ENCODE measurements around the gene ZNF74.
"Not testable (repeated sequence)": the region's sequence is repeated elsewhere in the genome, so short reads cannot be mapped to it uniquely, and the experiment has no call there.

Gene ZNF74

DNA sequence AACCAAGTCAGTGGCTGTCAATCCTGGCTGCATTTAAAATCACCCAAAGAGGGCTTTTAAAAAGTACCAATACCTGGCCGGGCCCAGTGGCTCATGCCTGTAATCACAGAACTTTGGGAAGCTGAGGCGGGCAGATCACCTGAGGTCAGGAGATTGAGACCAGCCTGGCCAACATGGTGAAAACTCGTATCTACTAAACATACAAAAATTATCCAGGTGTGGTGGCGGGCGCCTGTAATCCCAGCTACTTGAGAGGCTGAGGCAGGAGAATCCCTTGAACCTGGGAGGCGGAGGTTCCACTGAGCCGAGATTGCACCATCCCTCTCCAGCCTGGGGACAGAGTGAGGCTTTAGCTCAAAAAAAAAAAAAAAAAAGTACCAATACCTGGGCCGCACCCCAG is 17.7 kb upstream of the ZNF74 start:
- not testable (repeated sequence) for DNase-seq (ENCODE audit: low read depth, low spot score)

DNA sequence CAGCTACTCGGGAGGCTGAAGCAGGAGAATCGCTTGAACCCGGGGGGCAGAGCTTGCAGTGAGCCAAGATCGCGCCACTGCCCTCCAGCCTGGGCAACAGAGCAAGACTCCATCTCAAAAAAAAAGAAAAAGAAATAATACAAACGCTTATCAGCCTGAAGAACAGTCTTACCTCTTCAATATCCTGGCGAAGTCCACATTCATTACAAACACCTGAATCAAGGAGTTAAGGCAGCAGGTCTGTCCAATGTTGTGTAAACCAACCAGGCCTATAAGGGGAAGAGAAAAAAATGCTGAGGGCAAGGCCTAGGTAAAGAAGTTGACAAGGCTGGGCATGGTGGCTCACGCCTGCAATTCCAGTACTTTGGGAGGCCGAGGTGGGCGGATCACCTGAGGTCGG is 17.0 kb upstream of the ZNF74 start:
- DNase-seq (ENCODE audit: low read depth, low spot score): not testable (repeated sequence)

DNA sequence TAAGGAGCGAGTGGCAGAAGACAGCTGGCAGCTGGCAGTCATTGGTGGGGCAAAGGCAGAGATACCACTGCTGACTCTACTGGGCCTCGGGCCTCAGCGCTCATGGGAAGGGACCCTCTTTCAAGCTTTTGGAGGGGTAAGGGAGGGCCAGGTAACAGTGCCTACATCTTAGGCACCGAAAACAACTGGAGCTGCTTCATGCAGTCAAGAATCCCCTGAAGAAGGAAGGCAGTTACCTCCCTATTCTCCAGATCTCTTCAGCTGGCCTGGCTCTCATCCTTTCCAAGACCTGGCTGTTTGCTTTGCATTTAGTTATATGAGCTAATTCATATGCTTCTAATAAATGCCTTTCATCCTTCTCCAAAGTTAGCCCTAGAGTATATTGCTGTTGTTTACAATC is 15.8 kb upstream of the ZNF74 start:
- no peak for DNase-seq (ENCODE audit: low read depth, low spot score)

DNA sequence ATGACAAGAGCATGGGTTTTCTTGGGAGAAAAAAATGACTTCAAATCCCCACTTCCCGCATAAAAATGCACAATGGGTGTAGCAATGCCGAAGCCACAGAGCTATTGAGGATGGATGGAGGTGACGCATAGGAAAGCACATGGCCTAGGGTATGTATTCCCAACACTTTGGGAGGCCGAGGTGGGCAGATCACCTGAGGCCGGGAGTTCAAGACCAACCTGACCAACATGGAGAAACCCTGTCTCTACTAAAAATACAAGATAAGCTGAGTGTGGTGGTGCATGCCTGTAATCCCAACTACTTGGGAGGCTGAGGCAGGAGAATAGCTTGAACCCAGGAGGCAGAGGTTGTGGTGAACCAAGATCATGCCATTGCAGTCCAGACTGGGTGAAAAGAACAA is 15.3 kb upstream of the ZNF74 start:
- not testable (repeated sequence) for DNase-seq (ENCODE audit: low read depth, low spot score)

DNA sequence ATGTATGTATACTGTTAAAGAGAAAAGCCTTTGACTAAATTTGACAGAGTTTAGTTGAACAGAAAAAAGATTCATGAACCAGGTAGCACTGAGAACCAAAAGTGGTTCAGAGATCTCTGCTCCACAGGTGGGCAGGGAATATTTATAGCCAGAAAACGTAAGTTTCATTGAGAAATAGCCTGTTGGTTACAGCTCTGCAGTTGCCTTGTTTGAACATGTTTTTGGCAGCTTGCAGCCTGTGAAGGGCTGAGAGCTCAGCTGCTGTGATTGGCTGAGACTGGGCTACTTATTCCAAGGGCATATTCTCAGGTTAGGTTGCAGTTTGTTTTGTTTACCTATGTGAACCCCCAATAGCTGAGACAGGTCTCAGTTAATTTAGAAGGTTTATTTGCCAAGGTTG is 13.5 kb upstream of the ZNF74 start:
- no peak for DNase-seq (ENCODE audit: low read depth, low spot score)

DNA sequence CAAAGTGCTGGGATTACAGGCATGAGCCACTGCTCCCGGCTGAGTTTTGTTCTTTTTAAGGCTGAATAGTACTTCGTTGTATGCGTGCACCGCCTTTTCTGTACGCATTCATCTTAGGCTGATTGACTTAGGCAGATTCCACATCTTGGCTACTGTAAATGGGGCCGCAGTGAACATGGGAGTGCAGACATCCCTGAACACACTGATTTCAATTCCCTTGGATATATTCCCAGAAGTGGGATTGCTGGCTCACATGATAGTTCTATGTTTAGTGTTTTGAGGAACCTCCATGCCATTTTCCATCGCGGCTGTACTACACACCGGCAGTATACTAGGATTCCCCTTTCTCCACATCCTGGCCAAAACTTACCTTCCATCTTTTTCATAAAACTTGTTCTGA is 10.4 kb upstream of the ZNF74 start:
- DNase-seq (ENCODE audit: low read depth, low spot score): no peak

DNA sequence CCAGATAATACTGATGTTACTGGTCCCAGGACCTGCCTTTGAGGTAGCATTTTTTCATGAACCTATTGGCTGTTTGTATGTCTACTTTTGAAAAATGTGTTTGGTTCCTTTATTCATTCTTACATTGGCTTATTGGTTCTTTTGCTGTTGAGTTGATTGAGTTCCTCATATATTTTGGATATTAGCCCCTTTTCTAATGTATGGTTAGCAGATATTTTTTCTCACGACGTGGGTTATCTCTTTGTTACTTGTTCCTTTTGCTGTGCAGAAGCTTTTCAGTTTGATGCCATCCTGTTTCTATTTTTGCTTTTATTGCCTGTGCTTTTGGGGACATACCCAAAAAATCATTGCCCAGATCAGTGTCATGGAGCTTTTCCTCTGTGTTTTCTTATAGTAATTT is 9.8 kb upstream of the ZNF74 start:
- DNase-seq (ENCODE audit: low read depth, low spot score): no peak

DNA sequence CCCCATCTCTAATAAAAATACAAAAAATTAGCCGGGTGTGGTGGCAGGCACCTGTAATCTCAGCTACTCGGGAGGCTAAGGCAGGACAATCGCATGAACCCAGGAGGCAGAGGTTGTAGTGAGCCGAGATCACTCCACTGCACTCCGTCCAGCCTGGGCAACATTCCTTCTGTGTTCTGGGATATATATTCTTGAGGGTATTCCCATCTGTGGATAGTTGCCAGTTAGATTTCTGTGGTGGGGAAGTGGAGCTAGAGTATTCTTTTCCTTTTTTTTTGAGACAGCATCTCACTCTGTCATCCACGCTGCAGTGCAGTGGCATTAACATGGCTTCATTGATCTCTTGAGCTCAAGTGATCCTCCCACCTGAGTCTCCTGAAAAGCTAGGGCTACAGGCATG is 9.1 kb upstream of the ZNF74 start:
- no peak for DNase-seq (ENCODE audit: low read depth, low spot score)

DNA sequence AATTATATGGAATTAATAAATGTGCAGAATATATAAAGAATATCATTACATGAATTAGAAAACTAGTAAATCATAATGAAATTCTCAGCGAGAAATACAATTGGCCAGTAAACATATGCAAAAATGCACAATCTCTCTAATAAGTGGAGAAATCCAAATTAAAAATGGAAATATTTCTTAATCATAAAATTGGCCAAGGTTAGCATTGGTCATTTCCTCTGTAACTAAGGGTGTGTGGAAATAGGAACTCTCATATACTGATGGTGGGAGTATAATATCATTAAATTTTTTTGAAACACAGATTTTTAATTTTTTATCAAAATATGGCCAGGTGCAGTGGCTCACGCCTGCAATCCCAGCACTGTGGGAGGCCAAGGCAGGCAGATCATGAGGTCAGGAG is 7.6 kb upstream of the ZNF74 start:
- DNase-seq (ENCODE audit: low read depth, low spot score): no peak

DNA sequence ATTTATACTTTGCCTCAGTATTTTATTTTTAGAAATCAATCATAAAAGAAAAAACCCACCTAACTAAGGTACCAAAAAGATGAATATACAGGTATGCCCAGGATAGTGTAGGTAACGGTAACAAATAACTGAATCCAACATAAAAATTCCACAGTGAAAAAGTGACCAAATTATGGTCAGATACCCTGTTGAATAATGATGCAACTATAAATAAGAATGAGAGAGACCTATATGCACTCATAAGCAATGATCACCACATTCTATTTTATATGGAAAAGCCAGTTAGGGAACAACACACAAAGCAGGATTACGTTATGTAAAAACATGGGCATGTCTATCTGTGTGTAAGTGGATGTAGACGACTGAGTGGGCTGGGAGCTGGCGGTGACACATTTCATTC is 7.0 kb upstream of the ZNF74 start:
- DNase-seq (ENCODE audit: low read depth, low spot score): no peak

DNA sequence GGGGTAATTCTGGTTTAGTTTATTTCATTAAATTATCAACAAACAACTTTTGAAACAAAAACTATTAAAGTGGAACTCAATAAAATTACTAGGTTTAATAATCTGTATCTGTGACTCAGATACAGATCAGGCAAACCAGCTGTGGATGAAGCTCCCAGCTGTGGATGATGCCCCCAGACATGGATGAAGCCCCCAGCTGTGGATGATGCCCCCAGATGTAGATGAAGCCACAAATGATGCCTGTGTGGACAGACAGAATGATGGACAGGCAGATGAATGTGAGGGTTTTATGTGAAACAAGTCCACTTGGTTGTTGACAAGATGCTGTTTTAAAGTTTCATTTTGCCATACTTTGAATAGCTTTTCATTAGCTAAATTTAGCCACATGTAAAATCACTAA is 5.8 kb upstream of the ZNF74 start:
- no peak for DNase-seq (ENCODE audit: low read depth, low spot score)

DNA sequence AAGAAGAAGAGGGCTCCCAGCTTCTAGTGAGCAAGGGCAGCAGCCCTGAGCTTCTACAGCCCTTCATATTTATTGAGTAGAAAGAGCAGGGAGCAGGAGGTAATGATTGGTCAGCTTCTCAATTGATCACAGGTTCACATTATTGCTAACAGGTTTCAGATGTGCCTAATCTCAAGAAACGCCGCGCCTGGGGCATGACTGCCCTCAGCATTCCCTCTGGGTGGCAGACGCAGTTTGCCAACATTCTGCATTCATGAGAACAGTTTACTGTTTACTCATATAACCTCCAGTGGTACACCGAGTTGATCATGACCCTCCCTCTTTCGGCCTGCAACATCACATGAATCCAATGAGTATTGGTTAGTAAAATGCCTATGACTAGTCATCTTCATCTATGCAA is 4.7 kb upstream of the ZNF74 start:
- DNase-seq (ENCODE audit: low read depth, low spot score): no peak

DNA sequence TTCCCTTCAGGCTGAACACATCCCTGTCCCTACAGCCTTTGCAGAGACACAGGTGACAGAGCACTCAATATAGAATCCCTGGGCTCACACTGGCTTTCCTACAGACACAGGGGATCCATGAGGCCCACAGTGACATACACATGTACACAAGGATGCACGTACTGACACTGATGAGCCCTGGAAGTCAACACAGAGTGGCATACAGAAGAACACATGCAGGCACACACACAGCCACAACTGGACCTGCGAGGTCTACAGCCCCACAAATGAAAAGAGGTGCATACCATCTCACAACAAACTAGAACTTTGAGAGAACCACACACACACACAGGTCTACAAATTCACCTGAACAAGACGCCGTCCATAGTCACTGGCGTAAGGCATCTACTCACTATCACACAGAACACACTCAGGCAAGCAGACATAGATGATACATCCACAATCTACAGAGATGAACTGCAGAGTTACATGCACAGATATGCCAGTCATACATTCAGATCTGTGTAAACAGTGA is 3.5 kb upstream of the ZNF74 start:
- no peak for DNase-seq (ENCODE audit: low read depth, low spot score)

DNA sequence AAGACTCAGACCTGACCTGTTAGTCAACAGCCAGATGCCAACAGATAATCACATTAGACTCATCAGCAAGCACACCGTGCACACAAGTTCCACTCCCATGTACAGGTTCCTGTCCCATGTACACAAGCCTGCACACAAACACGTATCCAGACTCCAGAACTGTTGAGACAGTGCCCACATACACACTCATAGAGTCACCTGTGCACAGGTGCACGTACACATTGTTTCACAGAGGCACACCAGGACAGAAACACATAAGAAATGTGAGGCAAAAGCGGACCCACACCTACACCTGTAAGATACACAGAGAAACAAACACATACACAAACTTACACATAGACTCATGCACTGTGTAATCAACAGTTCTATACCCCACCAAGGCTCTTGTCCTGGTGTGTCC is 2.7 kb upstream of the ZNF74 start:
- DNase-seq (ENCODE audit: low read depth, low spot score): no peak

DNA sequence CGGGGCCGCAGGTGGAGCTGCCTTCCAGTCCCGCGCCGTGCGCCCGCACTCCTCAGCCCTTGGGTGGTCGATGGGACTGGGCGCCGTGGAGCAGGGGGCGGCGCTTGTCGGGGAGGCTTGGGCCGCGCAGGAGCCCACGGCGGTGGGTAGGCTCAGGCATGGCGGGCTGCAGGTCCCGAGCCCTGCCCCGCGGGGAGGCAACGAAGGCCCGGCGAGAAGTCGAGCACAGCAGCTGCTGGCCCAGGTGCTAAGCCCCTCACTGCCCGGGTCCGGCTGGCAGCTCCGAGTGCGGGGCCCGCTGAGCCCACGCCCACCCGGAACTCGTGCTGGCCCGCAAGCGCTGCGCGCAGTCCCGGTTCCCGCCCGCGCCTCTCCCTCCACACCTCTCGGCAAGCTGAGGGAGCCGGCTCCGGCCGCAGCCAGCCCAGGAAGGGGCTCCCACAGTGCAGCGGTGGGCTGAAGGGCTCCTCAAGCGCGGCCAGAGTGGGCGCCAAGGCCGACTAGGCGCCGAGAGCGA is 1.5 kb upstream of the ZNF74 start:
- DNase-seq (ENCODE audit: low read depth, low spot score): not testable (repeated sequence)

DNA sequence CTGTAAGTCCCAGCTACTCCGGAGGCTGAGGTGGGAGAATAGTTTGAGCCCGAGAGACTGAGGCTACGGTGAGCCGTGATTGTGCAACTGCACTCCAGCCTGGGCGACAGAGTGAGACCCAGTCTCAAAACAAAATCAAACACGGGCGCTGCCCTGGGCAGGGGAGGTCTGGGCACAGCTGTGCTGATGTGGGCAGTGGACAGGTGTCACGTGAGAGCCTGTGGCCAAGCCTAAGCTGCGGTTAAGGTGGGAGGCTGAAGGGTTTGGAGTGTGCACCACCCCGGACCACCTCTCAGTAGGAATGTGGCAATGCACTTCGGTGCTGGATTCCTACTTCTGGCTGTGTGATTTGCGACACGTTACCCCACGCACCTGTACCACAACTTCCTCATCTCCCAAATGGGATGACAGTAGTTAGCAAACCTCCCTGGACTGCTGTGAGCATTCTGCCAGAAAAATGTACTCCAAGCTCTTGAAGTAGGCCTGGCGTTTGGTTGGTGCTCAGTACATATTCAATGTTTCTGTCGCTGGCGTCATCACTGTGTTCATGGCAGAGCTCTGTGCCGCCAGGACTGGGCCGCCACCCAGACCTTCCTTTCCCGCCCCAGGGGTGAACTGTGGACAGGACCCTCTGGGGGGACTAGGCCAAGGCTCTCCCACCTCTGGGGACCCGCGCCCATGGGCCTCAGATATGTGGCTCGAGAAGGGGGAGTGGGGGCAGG is 807 bp upstream of the ZNF74 start:
- no peak for DNase-seq (ENCODE audit: low read depth, low spot score)

DNA sequence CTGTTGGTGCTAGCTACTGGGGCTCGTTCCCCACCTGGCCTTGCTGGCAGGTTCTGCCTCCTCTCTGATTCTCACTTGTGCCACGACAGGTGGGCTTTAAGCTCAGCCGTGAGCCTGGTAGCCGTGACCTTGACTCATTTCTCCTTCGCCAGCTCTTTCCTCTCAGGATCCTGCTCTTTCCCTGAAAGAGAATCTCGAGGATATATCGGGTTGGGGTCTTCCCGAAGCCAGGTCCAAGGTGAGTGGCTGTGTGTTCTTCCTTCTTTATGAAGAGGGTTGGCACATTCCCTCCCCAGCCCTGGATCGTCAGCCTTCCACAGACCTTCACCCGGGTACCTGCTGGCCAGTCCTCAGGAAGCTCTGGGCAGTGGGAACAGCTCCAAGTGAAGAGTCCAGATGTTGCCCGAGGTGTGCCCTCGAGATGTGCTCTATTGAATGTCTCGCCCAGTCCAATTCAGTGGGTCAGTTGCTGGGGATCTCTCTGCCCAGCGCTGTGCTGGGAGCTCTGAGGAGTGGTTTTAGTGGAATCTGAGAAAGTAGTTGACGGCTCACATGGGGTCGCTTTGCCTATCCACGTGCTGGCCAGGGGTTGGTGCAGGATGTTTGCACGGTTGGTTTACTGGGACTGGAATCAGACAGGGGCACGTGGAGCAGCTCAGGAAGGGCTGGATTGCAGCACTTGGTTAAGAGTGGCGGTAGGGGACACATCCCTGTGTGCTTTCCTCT is 1.4 kb downstream of the ZNF74 start:
- DNase-seq (ENCODE audit: low read depth, low spot score): no peak

DNA sequence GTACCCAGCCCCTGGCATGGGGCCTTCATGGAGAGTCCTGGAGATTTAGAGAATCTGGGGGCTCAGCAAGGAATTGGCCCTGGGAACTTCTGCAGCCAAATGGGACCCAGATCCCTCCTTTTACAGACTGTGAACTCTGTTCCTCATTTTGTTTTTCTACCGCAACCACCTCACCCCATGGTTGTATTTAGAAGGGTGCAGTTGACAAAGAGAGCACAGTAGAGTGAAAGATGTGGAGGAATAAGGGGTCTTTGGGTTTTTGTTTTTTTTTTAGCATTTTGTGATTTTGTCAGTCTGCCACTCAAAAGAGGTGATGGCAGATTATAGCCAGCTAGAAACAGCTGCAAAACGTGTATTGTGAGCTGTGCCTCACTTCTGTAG is 1.9 kb downstream of the ZNF74 start:
- no peak for DNase-seq (ENCODE audit: low read depth, low spot score)

DNA sequence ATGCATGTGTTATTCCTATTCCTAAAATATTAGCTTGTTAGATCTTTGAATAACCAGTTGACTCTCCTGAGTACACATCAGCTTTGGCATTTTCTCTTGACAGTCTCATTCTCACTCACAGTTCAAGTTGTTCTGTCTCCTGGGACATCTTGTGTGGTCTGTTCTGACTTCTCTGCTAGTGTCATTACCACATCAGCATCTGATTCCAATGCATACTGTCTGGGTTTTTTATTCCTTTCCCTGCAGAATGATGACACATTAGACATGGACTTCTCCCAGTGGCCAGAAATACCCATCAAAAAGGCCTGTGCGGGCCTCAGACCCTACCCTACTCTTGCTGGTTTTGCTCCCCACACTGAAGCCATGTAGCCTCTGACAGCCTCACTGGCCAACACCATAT is 2.7 kb downstream of the ZNF74 start:
- no peak for DNase-seq (ENCODE audit: low read depth, low spot score)

DNA sequence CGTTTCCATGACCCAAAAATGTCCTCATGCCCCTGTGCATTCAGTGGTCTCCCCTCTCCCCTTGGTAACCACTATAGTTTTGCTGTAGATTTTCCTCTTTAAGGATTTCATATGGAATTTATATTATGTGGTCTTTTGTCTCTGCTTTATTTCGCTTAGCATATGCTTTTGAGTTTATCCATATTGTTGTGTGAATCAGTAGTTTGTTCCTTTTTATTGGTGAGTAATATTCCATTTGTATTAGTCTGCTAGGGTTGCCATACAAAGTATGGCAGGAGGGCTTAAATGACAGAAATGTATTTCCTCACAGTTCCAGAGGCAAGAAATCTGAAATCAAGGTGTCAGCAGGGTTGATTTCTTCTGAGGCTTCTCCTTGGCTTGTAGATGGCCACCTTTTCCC is 3.5 kb downstream of the ZNF74 start:
- no peak for DNase-seq (ENCODE audit: low read depth, low spot score)

DNA sequence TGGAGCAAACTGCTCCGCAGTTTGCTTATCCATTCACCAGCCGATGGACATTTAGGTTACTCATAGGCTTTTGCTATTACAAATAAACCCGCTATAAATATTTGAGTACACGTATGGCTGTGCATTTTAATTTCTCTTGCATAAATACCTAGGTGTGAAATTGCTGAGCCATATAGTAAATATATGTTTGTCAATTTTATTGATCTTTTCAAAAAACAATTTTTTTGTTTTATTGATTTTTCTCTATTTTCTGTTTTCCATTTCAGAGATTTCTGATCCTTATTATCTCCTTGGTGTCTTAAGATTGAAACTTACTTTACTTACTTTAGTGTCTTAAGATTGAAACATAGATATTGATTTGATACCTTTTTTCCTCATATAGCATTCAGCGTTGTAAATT is 4.5 kb downstream of the ZNF74 start:
- no peak for DNase-seq (ENCODE audit: low read depth, low spot score)

DNA sequence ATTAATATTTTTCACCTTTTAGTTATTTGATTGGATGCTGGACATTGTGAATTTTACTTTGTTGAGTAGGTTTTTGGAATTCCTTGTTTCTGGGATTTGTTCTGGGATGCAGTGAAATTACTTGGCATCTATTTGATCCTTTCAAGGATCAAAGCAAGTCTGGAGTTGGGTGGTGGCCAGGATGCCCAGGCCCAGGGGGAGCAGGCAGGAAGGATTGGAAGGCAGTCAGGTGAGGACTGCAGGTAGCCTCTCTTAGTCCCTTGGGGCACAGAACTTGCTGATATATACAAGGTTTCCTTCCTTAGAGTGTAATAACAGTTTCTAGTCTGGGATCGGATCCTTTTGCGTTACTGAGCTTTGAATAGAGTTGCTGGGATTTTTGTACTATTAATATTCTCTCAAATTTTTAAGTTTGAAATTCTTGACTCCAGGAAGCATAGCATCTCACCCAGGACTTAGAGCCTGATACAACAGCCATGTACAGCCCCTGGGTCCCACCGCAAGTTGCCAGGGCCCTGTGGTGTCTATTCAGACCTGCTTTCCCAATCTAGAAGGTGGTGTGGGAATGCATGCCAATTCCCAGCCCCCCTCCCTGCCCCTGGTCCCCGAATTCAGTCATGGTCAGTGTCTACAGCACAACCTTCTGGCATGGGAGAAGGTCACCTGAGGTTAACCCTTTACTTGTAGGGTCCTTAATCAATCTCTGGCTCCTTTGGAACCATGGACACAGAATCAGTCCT is 6.1 kb downstream of the ZNF74 start:
- DNase-seq (ENCODE audit: low read depth, low spot score): no peak

All from iPS DF 19.7 (cell line).